ENCODE data around the gene EPS8L1. TPM values are rescaled to one million over a fixed set of nuclear protein-coding genes. Genes with fewer than 3 reads are reported as not detected.

The EPS8L1 gene
- polyA plus RNA-seq, 1 donor (not counting 4 experiments of a cell fraction or from before 2014, with no cell fraction given): 26.0 TPM

- dilution Hi-C loops (cut with MboI; ENCODE audit: extremely low pct_ligation_motif_present, low sequenced_read_pairs): no loop called here
- Histone ChIP-seq H2AFZ (ENCODE audit: control insufficient read depth, low read length) (no peak overlapping the region), H3K4me3 (ENCODE audit: control insufficient read depth in 2 of 3, extremely low read depth in 1 of 3, insufficient read depth in 2 of 3, low read depth in 1 of 3, low read length in 3 of 3) (no peak overlapping the region), H3K9me3 (ENCODE audit: control insufficient read depth, low read depth, low read length) (no peaks in the 10 kb centered on the region), H3K9me1 (ENCODE audit: control insufficient read depth, extremely low read depth, insufficient read depth, low read length) (no peaks in the 10 kb centered on the region), H3K36me3 (ENCODE audit: control insufficient read depth in 2 of 2, extremely low read depth in 1 of 2, insufficient read depth in 2 of 2, low read length in 2 of 2) (peaks cover 10 to 19% of the 10 kb centered on the region in 2 experiments), H3K79me2 (ENCODE audit: control insufficient read depth, insufficient read depth, low read length) (no peaks in the 10 kb centered on the region), H3K27me3 (ENCODE audit: control insufficient read depth, extremely low read depth, insufficient read depth, low read length) (no peaks in the 10 kb centered on the region), H4K20me1 (ENCODE audit: control insufficient read depth, extremely low read depth, insufficient read depth, low read length) (peaks cover 14% of the 10 kb centered on the region), H3K27ac (ENCODE audit: control insufficient read depth, insufficient read depth, low read length) (no peak overlapping the region), H3K4me1 (ENCODE audit: control insufficient read depth, extremely low read depth, insufficient read depth, low read length) (peaks cover 7% of the 10 kb centered on the region), H3K4me2 (ENCODE audit: control insufficient read depth, extremely low read depth, insufficient read depth, low read depth, low read length) (no peak overlapping the region), H3K9ac (ENCODE audit: control insufficient read depth, extremely low read depth, insufficient read depth, low read length) (no peak overlapping the region)
- FAIRE-seq (no peak), DNase-seq (ENCODE audit: low read depth, low spot score) (no peak)
- TF ChIP-seq EZH2 (IDR thresholded peaks at IDR 0.05; ENCODE audit: low read length): no peak
- TF ChIP-seq, protein P1, sequence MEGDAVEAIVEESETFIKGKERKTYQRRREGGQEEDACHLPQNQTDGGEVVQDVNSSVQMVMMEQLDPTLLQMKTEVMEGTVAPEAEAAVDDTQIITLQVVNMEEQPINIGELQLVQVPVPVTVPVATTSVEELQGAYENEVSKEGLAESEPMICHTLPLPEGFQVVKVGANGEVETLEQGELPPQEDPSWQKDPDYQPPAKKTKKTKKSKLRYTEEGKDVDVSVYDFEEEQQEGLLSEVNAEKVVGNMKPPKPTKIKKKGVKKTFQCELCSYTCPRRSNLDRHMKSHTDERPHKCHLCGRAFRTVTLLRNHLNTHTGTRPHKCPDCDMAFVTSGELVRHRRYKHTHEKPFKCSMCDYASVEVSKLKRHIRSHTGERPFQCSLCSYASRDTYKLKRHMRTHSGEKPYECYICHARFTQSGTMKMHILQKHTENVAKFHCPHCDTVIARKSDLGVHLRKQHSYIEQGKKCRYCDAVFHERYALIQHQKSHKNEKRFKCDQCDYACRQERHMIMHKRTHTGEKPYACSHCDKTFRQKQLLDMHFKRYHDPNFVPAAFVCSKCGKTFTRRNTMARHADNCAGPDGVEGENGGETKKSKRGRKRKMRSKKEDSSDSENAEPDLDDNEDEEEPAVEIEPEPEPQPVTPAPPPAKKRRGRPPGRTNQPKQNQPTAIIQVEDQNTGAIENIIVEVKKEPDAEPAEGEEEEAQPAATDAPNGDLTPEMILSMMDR (optimal IDR thresholded peaks at IDR 0.05 in 1 of 3, IDR thresholded peaks at IDR 0.05 in 1 of 3, conservative IDR thresholded peaks at IDR 0.05 in 1 of 3; ENCODE audit: extremely low read depth in 1 of 3, insufficient read depth in 2 of 3, low read length in 3 of 3): no peak
Measured at GRCh38 chr19:55089342-55089944, 13.8 kb downstream of the EPS8L1 start.

- peaks cover 14% of the 10 kb centered on the region for H4K20me1 ChIP-seq (ENCODE audit: control insufficient read depth, extremely low read depth, insufficient read depth, low read length)
- peaks cover 7% of the 10 kb centered on the region for H3K4me1 ChIP-seq (ENCODE audit: control insufficient read depth, extremely low read depth, insufficient read depth, low read length)
- TF ChIP-seq, protein P1 (optimal IDR thresholded peaks at IDR 0.05 in 1 of 3, IDR thresholded peaks at IDR 0.05 in 1 of 3, conservative IDR thresholded peaks at IDR 0.05 in 1 of 3; ENCODE audit: extremely low read depth in 1 of 3, insufficient read depth in 2 of 3, low read length in 3 of 3): no peak
- no peak for TF ChIP-seq EZH2 (IDR thresholded peaks at IDR 0.05; ENCODE audit: low read length)
- H3K9ac ChIP-seq (ENCODE audit: control insufficient read depth, extremely low read depth, insufficient read depth, low read length): no peak overlapping the region
- H3K36me3 ChIP-seq (ENCODE audit: control insufficient read depth in 2 of 2, extremely low read depth in 1 of 2, insufficient read depth in 2 of 2, low read length in 2 of 2): peaks cover 10 to 20% of the 10 kb centered on the region in 2 experiments
- no peaks in the 10 kb centered on the region for H3K9me3 ChIP-seq (ENCODE audit: control insufficient read depth, low read depth, low read length)
- H3K9me1 ChIP-seq (ENCODE audit: control insufficient read depth, extremely low read depth, insufficient read depth, low read length): no peaks in the 10 kb centered on the region
- H3K79me2 ChIP-seq (ENCODE audit: control insufficient read depth, insufficient read depth, low read length): no peaks in the 10 kb centered on the region
- no peaks in the 10 kb centered on the region for H3K27me3 ChIP-seq (ENCODE audit: control insufficient read depth, extremely low read depth, insufficient read depth, low read length)
- H3K27ac ChIP-seq (ENCODE audit: control insufficient read depth, insufficient read depth, low read length): no peak overlapping the region
- no peak overlapping the region for H2AFZ ChIP-seq (ENCODE audit: control insufficient read depth, low read length)
- H3K4me3 ChIP-seq (ENCODE audit: control insufficient read depth in 2 of 3, extremely low read depth in 1 of 3, insufficient read depth in 2 of 3, low read depth in 1 of 3, low read length in 3 of 3): no peak overlapping the region
- FAIRE-seq: no peak
- dilution Hi-C loops (cut with MboI; ENCODE audit: extremely low pct_ligation_motif_present, low sequenced_read_pairs): no loop called here
- no peak overlapping the region for H3K4me2 ChIP-seq (ENCODE audit: control insufficient read depth, extremely low read depth, insufficient read depth, low read depth, low read length)
- DNase-seq (ENCODE audit: low read depth, low spot score): no peak
Measured at GRCh38 chr19:55090564-55090963, 14.9 kb downstream of the EPS8L1 start.

All from keratinocyte (primary cell).